ENCODE measurements around the gene ARMH3.

Gene ARMH3

DNA sequence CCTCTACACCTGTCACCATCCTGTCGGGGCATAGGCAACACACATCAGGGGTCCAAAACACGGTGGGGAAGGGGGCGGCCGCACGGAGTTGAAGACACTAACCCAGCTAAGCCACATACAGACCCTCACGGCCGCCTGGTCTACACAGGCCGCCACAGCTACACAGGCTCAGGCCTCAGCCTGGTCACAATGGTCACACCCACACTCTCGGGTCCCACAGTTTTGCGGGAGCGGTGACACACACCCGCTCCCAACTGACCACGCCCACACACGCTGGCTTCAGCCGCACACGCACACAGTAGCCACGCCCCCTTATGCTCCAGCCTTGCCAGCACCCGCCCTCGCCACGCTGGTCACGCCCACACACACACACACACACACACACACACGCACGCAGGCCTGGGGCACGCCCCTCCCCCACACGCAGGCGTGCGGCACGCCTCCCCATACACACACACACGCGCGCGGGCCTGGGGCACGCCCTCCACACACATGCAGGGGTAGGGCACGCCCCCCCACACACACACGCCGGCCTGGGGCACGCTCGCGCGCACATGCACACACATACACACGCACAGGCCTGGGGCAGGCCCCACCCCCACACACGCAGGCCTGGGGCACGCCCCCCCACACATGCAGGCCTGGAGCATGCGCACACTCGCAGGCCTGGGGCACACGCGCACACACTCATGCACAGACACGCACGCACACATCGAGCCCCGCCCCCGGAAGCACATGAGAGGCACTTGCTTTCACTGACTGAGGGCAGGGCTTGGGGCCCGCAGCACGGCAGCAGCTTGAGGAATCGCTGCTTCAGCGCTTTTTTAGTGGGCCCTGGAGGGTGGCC, 225.4 kb downstream of the ARMH3 start:
- Histone ChIP-seq H3K9me3 (ENCODE audit: insufficient read depth, low read depth, low read length) (peaks cover 7% of the 10 kb centered on the region), H3K79me2 (ENCODE audit: control insufficient read depth, insufficient read depth, low read length, poor library complexity) (no peaks in the 10 kb centered on the region), H2AK5ac (ENCODE audit: low read length) (no peak overlapping the region), H4K91ac (ENCODE audit: low read depth, low read length) (peak overlapping the region; percentile 0), H3K4me1 (ENCODE audit: control insufficient read depth in 1 of 2, insufficient read depth in 2 of 2, low read length in 2 of 2) (peaks cover 14% of the 10 kb centered on the region in 2 experiments), H4K12ac (ENCODE audit: low read depth, low read length) (no peak overlapping the region), H3K14ac (ENCODE audit: low read length) (no peak overlapping the region), H3K18ac (ENCODE audit: low read length) (no peak overlapping the region), H3K79me1 (ENCODE audit: low read length) (peaks cover 2% of the 10 kb centered on the region), H3K27me3 (ENCODE audit: insufficient read depth, low read length) (no peaks in the 10 kb centered on the region), H2AFZ (ENCODE audit: insufficient read depth, low read length, poor library complexity) (peak overlapping the region; percentile 69), H2BK120ac (ENCODE audit: insufficient read depth, low read length, poor library complexity) (no peak overlapping the region), H3K9ac (ENCODE audit: low read length) (no peak overlapping the region), H3K4me3 (ENCODE audit: low read depth, low read length) (peak overlapping the region; percentile 82), H3K36me3 (ENCODE audit: control insufficient read depth in 1 of 2, insufficient read depth in 2 of 2, low read length in 2 of 2) (peaks cover 0 to 8% of the 10 kb centered on the region in 2 experiments), H4K8ac (ENCODE audit: low read depth, low read length) (peak overlapping the region; percentile 8), H3K23ac (ENCODE audit: low read length) (no peak overlapping the region), H3K27ac (ENCODE audit: low read depth, low read length) (peak overlapping the region; percentile 15), H3K4me2 (ENCODE audit: low read length) (peak overlapping the region; percentile 91), H2BK12ac (ENCODE audit: low read length) (no peak overlapping the region), H2BK5ac (ENCODE audit: low read depth, low read length, poor library complexity) (no peak overlapping the region), H3K4ac (ENCODE audit: low read depth, low read length) (no peak overlapping the region)
- peak; percentile 90 to 96 for DNase-seq
- WGBS (ENCODE audit: extremely low coverage, insufficient coverage, insufficient read length) = no CpG with 5 or more reads among the region's 56 CpGs

DNA sequence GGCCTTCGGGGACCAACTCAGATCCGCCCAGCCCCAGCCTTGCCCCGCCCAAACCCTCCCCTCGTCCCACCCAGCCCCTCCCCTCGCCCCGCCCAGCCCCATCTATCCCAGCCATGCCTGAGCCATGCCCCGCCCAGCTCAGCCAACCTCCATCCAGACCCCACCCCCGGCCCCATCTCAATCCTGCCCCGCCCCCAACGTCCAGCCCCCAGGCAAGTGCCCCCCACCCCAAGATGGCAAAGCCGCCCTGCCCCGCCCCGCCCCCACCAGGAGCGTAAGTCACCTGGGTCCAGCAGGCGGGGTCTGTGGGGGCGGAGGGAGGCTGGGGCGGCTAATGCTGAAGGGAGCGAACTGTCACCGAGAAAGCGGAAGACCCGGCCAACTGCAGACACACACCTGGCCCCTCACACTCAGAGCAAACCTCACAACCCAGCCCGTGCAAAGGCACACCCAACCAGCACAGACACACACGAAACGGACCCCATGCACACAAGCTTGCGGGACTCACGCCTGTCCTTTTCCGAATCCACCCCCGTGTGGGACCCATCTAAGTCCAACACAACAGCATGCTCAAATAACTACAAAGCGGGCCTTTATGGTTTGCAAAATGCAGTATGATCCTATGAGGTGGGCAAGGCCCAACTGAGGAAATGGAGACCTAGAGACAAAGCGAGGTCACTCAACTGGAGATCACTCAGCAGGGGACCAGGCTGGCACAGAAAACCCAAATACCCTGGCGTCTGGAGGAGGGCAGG, 226.2 kb downstream of the ARMH3 start:
- Histone ChIP-seq H3K36me3 (ENCODE audit: control insufficient read depth in 1 of 2, insufficient read depth in 2 of 2, low read length in 2 of 2) (peaks cover 0 to 8% of the 10 kb centered on the region in 2 experiments), H3K4me2 (ENCODE audit: low read length) (peak overlapping the region; percentile 91), H4K91ac (ENCODE audit: low read depth, low read length) (no peak overlapping the region), H4K8ac (ENCODE audit: low read depth, low read length) (peak overlapping the region; percentile 7), H3K18ac (ENCODE audit: low read length) (no peak overlapping the region), H3K14ac (ENCODE audit: low read length) (no peak overlapping the region), H3K79me1 (ENCODE audit: low read length) (peaks cover 2% of the 10 kb centered on the region), H3K23ac (ENCODE audit: low read length) (no peak overlapping the region), H2AFZ (ENCODE audit: insufficient read depth, low read length, poor library complexity) (peak overlapping the region; percentile 26), H2BK5ac (ENCODE audit: low read depth, low read length, poor library complexity) (no peak overlapping the region), H2BK120ac (ENCODE audit: insufficient read depth, low read length, poor library complexity) (no peak overlapping the region), H3K4me1 (ENCODE audit: control insufficient read depth in 1 of 2, insufficient read depth in 2 of 2, low read length in 2 of 2) (peaks cover 14% of the 10 kb centered on the region in 2 experiments), H3K27ac (ENCODE audit: low read depth, low read length) (no peak overlapping the region), H3K4me3 (ENCODE audit: low read depth, low read length) (peak overlapping the region; percentile 82), H3K79me2 (ENCODE audit: control insufficient read depth, insufficient read depth, low read length, poor library complexity) (no peaks in the 10 kb centered on the region), H3K27me3 (ENCODE audit: insufficient read depth, low read length) (no peaks in the 10 kb centered on the region), H3K4ac (ENCODE audit: low read depth, low read length) (no peak overlapping the region), H2AK5ac (ENCODE audit: low read length) (no peak overlapping the region), H3K9ac (ENCODE audit: low read length) (no peak overlapping the region), H3K9me3 (ENCODE audit: insufficient read depth, low read depth, low read length) (peaks cover 7% of the 10 kb centered on the region), H4K12ac (ENCODE audit: low read depth, low read length) (no peak overlapping the region), H2BK12ac (ENCODE audit: low read length) (no peak overlapping the region)
- DNase-seq = peak in 1 of 2 donors; percentile 59
- WGBS (ENCODE audit: extremely low coverage, insufficient coverage, insufficient read length) = no CpG with 5 or more reads among the region's 31 CpGs

- Histone ChIP-seq H4K8ac (ENCODE audit: low read depth, low read length) (no peak overlapping the region), H3K36me3 (ENCODE audit: control insufficient read depth in 1 of 2, insufficient read depth in 2 of 2, low read length in 2 of 2) (peaks cover 0 to 8% of the 10 kb centered on the region in 2 experiments), H2BK12ac (ENCODE audit: low read length) (peak overlapping the region; percentile 23), H2BK5ac (ENCODE audit: low read depth, low read length, poor library complexity) (no peak overlapping the region), H3K18ac (ENCODE audit: low read length) (no peak overlapping the region), H3K4me3 (ENCODE audit: low read depth, low read length) (no peak overlapping the region), H4K12ac (ENCODE audit: low read depth, low read length) (no peak overlapping the region), H3K27me3 (ENCODE audit: insufficient read depth, low read length) (no peaks in the 10 kb centered on the region), H3K9me3 (ENCODE audit: insufficient read depth, low read depth, low read length) (peaks cover 4% of the 10 kb centered on the region), H3K23ac (ENCODE audit: low read length) (no peak overlapping the region), H3K79me1 (ENCODE audit: low read length) (peaks cover 2% of the 10 kb centered on the region), H4K91ac (ENCODE audit: low read depth, low read length) (no peak overlapping the region), H2AFZ (ENCODE audit: insufficient read depth, low read length, poor library complexity) (no peak overlapping the region), H3K4me1 (ENCODE audit: control insufficient read depth in 1 of 2, insufficient read depth in 2 of 2, low read length in 2 of 2) (peaks cover 14% of the 10 kb centered on the region in 2 experiments), H3K9ac (ENCODE audit: low read length) (no peak overlapping the region), H3K4me2 (ENCODE audit: low read length) (peak overlapping the region; percentile 54), H3K27ac (ENCODE audit: low read depth, low read length) (no peak overlapping the region), H3K79me2 (ENCODE audit: control insufficient read depth, insufficient read depth, low read length, poor library complexity) (no peaks in the 10 kb centered on the region), H2BK120ac (ENCODE audit: insufficient read depth, low read length, poor library complexity) (no peak overlapping the region), H3K14ac (ENCODE audit: low read length) (no peak overlapping the region), H2AK5ac (ENCODE audit: low read length) (no peak overlapping the region), H3K4ac (ENCODE audit: low read depth, low read length) (peak overlapping the region; percentile 38)
- no CpG with 5 or more reads among the region's 39 CpGs for WGBS (ENCODE audit: extremely low coverage, insufficient coverage, insufficient read length)
- DNase-seq = no peak
Observed at GRCh38 chr10:101828766-101829551, 227.0 kb downstream of the ARMH3 start.

DNA sequence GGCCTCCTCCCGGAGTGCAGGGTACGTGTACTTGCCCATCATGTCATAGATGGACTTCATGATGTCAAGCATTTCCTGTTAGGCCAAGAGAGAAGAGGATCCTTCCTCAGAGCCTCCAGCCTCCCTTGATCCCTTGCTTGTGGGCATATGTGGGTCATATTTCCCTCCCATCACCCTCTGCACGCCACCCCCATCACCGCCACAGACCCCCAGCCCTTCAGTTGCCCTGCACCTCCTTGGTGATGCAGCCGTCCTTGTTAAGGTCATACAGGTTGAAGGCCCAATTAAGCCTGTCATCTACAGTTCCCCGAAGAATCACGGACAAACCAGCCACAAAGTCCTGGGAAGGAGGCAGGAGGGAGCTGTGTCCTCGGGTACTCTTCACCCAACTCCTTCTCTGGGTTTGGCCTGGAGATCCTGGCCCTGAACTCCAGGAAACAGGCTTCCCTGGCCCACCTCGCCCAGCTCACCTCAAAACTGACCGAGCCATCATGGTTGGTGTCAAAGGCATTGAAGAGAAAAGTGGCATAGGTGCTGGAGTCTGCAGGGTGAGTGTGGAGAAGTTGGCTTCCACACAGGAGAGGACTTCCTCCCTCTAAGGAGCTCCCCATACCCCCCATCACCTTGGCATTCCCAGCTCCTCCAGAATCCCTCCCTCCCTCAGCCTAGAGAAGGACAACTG, 227.9 kb downstream of the ARMH3 start:
- Histone ChIP-seq H2AK5ac (ENCODE audit: low read length) (no peak overlapping the region), H3K4me1 (ENCODE audit: control insufficient read depth in 1 of 2, insufficient read depth in 2 of 2, low read length in 2 of 2) (peaks cover 14% of the 10 kb centered on the region in 2 experiments), H3K9ac (ENCODE audit: low read length) (no peak overlapping the region), H3K9me3 (ENCODE audit: insufficient read depth, low read depth, low read length) (peaks cover 4% of the 10 kb centered on the region), H2AFZ (ENCODE audit: insufficient read depth, low read length, poor library complexity) (no peak overlapping the region), H3K18ac (ENCODE audit: low read length) (no peak overlapping the region), H3K4ac (ENCODE audit: low read depth, low read length) (no peak overlapping the region), H3K27ac (ENCODE audit: low read depth, low read length) (no peak overlapping the region), H2BK12ac (ENCODE audit: low read length) (no peak overlapping the region), H4K8ac (ENCODE audit: low read depth, low read length) (no peak overlapping the region), H2BK5ac (ENCODE audit: low read depth, low read length, poor library complexity) (no peak overlapping the region), H2BK120ac (ENCODE audit: insufficient read depth, low read length, poor library complexity) (no peak overlapping the region), H3K27me3 (ENCODE audit: insufficient read depth, low read length) (no peaks in the 10 kb centered on the region), H3K79me2 (ENCODE audit: control insufficient read depth, insufficient read depth, low read length, poor library complexity) (no peaks in the 10 kb centered on the region), H3K23ac (ENCODE audit: low read length) (no peak overlapping the region), H3K14ac (ENCODE audit: low read length) (no peak overlapping the region), H4K12ac (ENCODE audit: low read depth, low read length) (no peak overlapping the region), H3K36me3 (ENCODE audit: control insufficient read depth in 1 of 2, insufficient read depth in 2 of 2, low read length in 2 of 2) (peaks cover 0 to 8% of the 10 kb centered on the region in 2 experiments), H4K91ac (ENCODE audit: low read depth, low read length) (no peak overlapping the region), H3K4me3 (ENCODE audit: low read depth, low read length) (no peak overlapping the region), H3K4me2 (ENCODE audit: low read length) (no peak overlapping the region), H3K79me1 (ENCODE audit: low read length) (peaks cover 2% of the 10 kb centered on the region)
- WGBS (ENCODE audit: extremely low coverage, insufficient coverage, insufficient read length) = no CpG with 5 or more reads among the region's 10 CpGs
- DNase-seq = no peak

All from trophoblast cell (in vitro differentiated cells and primary cell).